DOHH2 (cell line): ENCODE data around the gene DYDC2.
"Not testable (repeated sequence)": the region's sequence is repeated elsewhere in the genome, so short reads cannot be mapped to it uniquely, and the experiment has no call there.

ENCODE experiments used
- H3F3A ChIP-seq: fragments of 200-600 bp; sonication (generic), shearing (Covaris generic); 2 replicates; pipeline ENCODE4 v1.6.0; 2016; ENCODE audit warnings: antibody characterized with exemption, mild to moderate bottlenecking; ENCODE audit not compliant: control insufficient read depth, insufficient read depth
- H3K27ac ChIP-seq: fragments of 200-600 bp; sonication (generic); 2 replicates; pipeline ENCODE4 v1.5.1; 2014; ENCODE audit warnings: low read depth, mild to moderate bottlenecking, low read length, moderate library complexity
- H3K27me3 ChIP-seq: fragments of 200-600 bp; sonication (generic); 2 replicates; pipeline ENCODE4 v1.6.1; 2014; ENCODE audit warnings: mild to moderate bottlenecking, low read length, mixed read lengths; ENCODE audit not compliant: control insufficient read depth
- H3K36me3 ChIP-seq: fragments of 200-600 bp; sonication (generic); 2 replicates; pipeline ENCODE4 v1.6.1; 2014; ENCODE audit warnings: mild to moderate bottlenecking, low read length, moderate library complexity, mixed read lengths; ENCODE audit not compliant: control insufficient read depth
- H3K4me1 ChIP-seq: fragments of 200-600 bp; sonication (generic); 2 replicates; pipeline ENCODE4 v1.6.1; 2014; ENCODE audit warnings: mild to moderate bottlenecking, low read length, mixed read lengths; ENCODE audit not compliant: control insufficient read depth
- H3K4me2 ChIP-seq: fragments of 200-600 bp; sonication (generic); 2 replicates; pipeline ENCODE4 v1.6.0; 2014; ENCODE audit warnings: mild to moderate bottlenecking, low read length, moderate library complexity
- H3K4me3 ChIP-seq: fragments of 200-600 bp; sonication (generic); 2 replicates; pipeline ENCODE4 v1.5.1; 2014; ENCODE audit warnings: mild to moderate bottlenecking, low read length, mixed read lengths
- H3K79me2 ChIP-seq: fragments of 200-600 bp; sonication (generic); 2 replicates; pipeline ENCODE4 v1.6.1; 2014; ENCODE audit warnings: mild to moderate bottlenecking, low read length, mixed read lengths; ENCODE audit not compliant: control insufficient read depth
- H3K9me2 ChIP-seq: fragments of 200-600 bp; sonication (generic); replicated peaks from 2 replicates; pipeline ENCODE4 v1.6.1; 2014; ENCODE audit warnings: mild to moderate bottlenecking, low read length, mixed read lengths; ENCODE audit not compliant: control insufficient read depth
- H3K9me3 ChIP-seq: fragments of 200-600 bp; sonication (generic); 2 replicates; pipeline ENCODE4 v1.6.1; 2014; ENCODE audit warnings: antibody characterized with exemption, low read length, mixed read lengths; ENCODE audit not compliant: control insufficient read depth, insufficient read depth
- H4K20me1 ChIP-seq: fragments of 200-600 bp; sonication (generic); 2 replicates; pipeline ENCODE4 v1.6.0; 2014; ENCODE audit warnings: low read depth, mild to moderate bottlenecking, antibody characterized with exemption, low read length, moderate library complexity; ENCODE audit not compliant: control insufficient read depth, insufficient read depth
- EZH2phosphoT487 ChIP-seq: fragments of 200-600 bp; sonication (generic); IDR thresholded peaks from 2 replicates; pipeline ENCODE4 v1.6.1; 2017; ENCODE audit warnings: borderline replicate concordance, mild to moderate bottlenecking, antibody characterized with exemption, low read length, moderate library complexity, mixed read lengths
- TF ChIP-seq, protein P1 (sequence below): fragments of 200-600 bp; sonication (generic); IDR thresholded peaks from one replicate; pipeline ENCODE4 v1.5.1; 2014; ENCODE audit warnings: antibody characterized with exemption, mild to moderate bottlenecking, low read depth, low read length; ENCODE audit not compliant: poor library complexity, severe bottlenecking

DYDC2 gene

GRCh38 chr10:80415734-80416478 is 59.3 kb downstream of the DYDC2 start:
- Histone ChIP-seq H3K27me3 (no peaks in the 10 kb centered on the region), H3K9me2 (no peaks in the 10 kb centered on the region), H3K27ac (no peak overlapping the region), H3K4me1 (peaks cover 9% of the 10 kb centered on the region), H3K79me2 (no peaks in the 10 kb centered on the region), H3K4me3 (no peak overlapping the region), H3K4me2 (no peak overlapping the region), H3K9me3 (no peaks in the 10 kb centered on the region), H4K20me1 (no peaks in the 10 kb centered on the region), H3F3A (no peaks in the 10 kb centered on the region), H3K36me3 (no peaks in the 10 kb centered on the region)
- TF ChIP-seq EZH2phosphoT487: no peak
- TF ChIP-seq, protein P1, sequence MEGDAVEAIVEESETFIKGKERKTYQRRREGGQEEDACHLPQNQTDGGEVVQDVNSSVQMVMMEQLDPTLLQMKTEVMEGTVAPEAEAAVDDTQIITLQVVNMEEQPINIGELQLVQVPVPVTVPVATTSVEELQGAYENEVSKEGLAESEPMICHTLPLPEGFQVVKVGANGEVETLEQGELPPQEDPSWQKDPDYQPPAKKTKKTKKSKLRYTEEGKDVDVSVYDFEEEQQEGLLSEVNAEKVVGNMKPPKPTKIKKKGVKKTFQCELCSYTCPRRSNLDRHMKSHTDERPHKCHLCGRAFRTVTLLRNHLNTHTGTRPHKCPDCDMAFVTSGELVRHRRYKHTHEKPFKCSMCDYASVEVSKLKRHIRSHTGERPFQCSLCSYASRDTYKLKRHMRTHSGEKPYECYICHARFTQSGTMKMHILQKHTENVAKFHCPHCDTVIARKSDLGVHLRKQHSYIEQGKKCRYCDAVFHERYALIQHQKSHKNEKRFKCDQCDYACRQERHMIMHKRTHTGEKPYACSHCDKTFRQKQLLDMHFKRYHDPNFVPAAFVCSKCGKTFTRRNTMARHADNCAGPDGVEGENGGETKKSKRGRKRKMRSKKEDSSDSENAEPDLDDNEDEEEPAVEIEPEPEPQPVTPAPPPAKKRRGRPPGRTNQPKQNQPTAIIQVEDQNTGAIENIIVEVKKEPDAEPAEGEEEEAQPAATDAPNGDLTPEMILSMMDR: no peak

- H3K4me3 ChIP-seq: no peak overlapping the region
- no peak overlapping the region for H3K4me2 ChIP-seq
- H4K20me1 ChIP-seq: no peaks in the 10 kb centered on the region
- no peak for TF ChIP-seq EZH2phosphoT487
- TF ChIP-seq, protein P1: no peak
- H3K27ac ChIP-seq: no peak overlapping the region
- H3K79me2 ChIP-seq: no peaks in the 10 kb centered on the region
- H3K9me3 ChIP-seq: no peaks in the 10 kb centered on the region
- H3K9me2 ChIP-seq: no peaks in the 10 kb centered on the region
- no peaks in the 10 kb centered on the region for H3K27me3 ChIP-seq
- H3K36me3 ChIP-seq: peaks cover 5% of the 10 kb centered on the region; the same call in 1 of the 2 replicates
- H3F3A ChIP-seq: no peaks in the 10 kb centered on the region
- peaks cover 16% of the 10 kb centered on the region for H3K4me1 ChIP-seq
These were observed 60.0 kb downstream of the DYDC2 start for GRCh38 chr10:80416479-80417098.

GRCh38 chr10:80417256-80417655 is 60.7 kb downstream of the DYDC2 start:
- H4K20me1 ChIP-seq, H3K4me3 ChIP-seq, H3K79me2 ChIP-seq, H3K9me2 ChIP-seq, H3K36me3 ChIP-seq, H3K27me3 ChIP-seq, H3K4me2 ChIP-seq, H3K9me3 ChIP-seq, H3F3A ChIP-seq, H3K27ac ChIP-seq: not testable (repeated sequence)
- peaks cover 23% of the 10 kb centered on the region for H3K4me1 ChIP-seq
